ENCODE data around the gene MLLT3.

GRCh38 chr9:20373263-20373662, 249.0 kb downstream of the MLLT3 start:
- no peak for TF ChIP-seq CTCF (IDR thresholded peaks at IDR 0.05)
- no peak for TF ChIP-seq EP300 (IDR thresholded peaks at IDR 0.05)
- no peak for TF ChIP-seq POLR2AphosphoS5 (IDR thresholded peaks at IDR 0.05)
